CD4-positive, alpha-beta T cell treated with Interleukin-4 for 4 hours (primary cell): ENCODE measurements around the gene ZNF48.
"Not testable (repeated sequence)": the region's sequence is repeated elsewhere in the genome, so short reads cannot be mapped to it uniquely, and the experiment has no call there.

Experiments
- DNase-seq: peaks from one replicate; pipeline ENCODE4 v3.0.0-alpha.2; 2020

Gene ZNF48

GRCh38 chr16:30378236-30379157, 16.7 kb upstream of the ZNF48 start:
- DNase-seq: peak; percentile 98

- no peak for DNase-seq
Measured at GRCh38 chr16:30379158-30379783, 15.9 kb upstream of the ZNF48 start.

- no peak for DNase-seq
Measured at GRCh38 chr16:30380072-30380802, 15.0 kb upstream of the ZNF48 start.

- no peak for DNase-seq
Measured at GRCh38 chr16:30380803-30381208, 14.4 kb upstream of the ZNF48 start.

GRCh38 chr16:30381291-30382041, 13.8 kb upstream of the ZNF48 start:
- DNase-seq: peak; percentile 48

GRCh38 chr16:30382111-30382881, 12.9 kb upstream of the ZNF48 start, which contains the start of gene SEPTIN1:
SEPTIN1 (minus strand) TSS chr16:30382561; CDS start chr16:30382542, 19 bp downstream.
- peak; percentile 79 for DNase-seq

GRCh38 chr16:30383521-30383920, 11.7 kb upstream of the ZNF48 start:
- no peak for DNase-seq

- no peak for DNase-seq
Measured at GRCh38 chr16:30394592-30395154, 547 bp upstream of the ZNF48 start.

- no peak for DNase-seq
Measured at GRCh38 chr16:30395992-30396585, 869 bp downstream of the ZNF48 start.

GRCh38 chr16:30396627-30397026, 1.4 kb downstream of the ZNF48 start:
- DNase-seq: not testable (repeated sequence)

- DNase-seq: no peak
Measured at GRCh38 chr16:30397056-30397455, 1.8 kb downstream of the ZNF48 start.

- DNase-seq: no peak
Measured at GRCh38 chr16:30397776-30398660, 2.8 kb downstream of the ZNF48 start.

GRCh38 chr16:30398661-30399434, 3.6 kb downstream of the ZNF48 start:
- no peak for DNase-seq

GRCh38 chr16:30399435-30400186, 4.4 kb downstream of the ZNF48 start:
- no peak for DNase-seq

GRCh38 chr16:30401768-30402425, 6.7 kb downstream of the ZNF48 start:
- DNase-seq: no peak

GRCh38 chr16:30406795-30407101, 11.5 kb downstream of the ZNF48 start:
- DNase-seq: no peak

GRCh38 chr16:30407102-30407803, 12.0 kb downstream of the ZNF48 start, which contains the start of gene ZNF771:
ZNF771 (plus strand) TSS chr16:30407606; CDS start chr16:30408054, 448 bp downstream.
- peak; percentile 82 for DNase-seq
